B cell (primary cell): ENCODE data around the gene GHDC.
"Not testable (repeated sequence)": the region's sequence is repeated elsewhere in the genome, so short reads cannot be mapped to it uniquely, and the experiment has no call there.

Source experiments
- CTCF ChIP-seq: fragments of 200-600 bp; IDR thresholded peaks from one replicate; pipeline ENCODE4 v1.8.0; 2022; ENCODE audit warnings: antibody characterized with exemption, mild to moderate bottlenecking
- EZH2 ChIP-seq: IDR thresholded peaks from 2 replicates; pipeline ENCODE4 v1.6.1; 2012; ENCODE audit warnings: borderline replicate concordance, low read depth, mild to moderate bottlenecking, moderate library complexity, low read length; ENCODE audit not compliant: insufficient read depth, poor library complexity, severe bottlenecking

GRCh38 chr17:42186191-42186590 lies 8.1 kb downstream of the GHDC start:
- not testable (repeated sequence) for TF ChIP-seq CTCF, EZH2
